GM13977 (cell line): ENCODE measurements around the gene RIF1.

Experiments used
- DNase-seq: peaks from one replicate; pipeline ENCODE4 v3.0.0; 2012; ENCODE audit warnings: low spot score
- CTCF ChIP-seq: IDR thresholded peaks from 2 replicates; pipeline ENCODE4 v1.5.1; 2012; ENCODE audit warnings: mild to moderate bottlenecking, control low read depth; ENCODE audit not compliant: insufficient read depth; ENCODE audit errors: extremely low read depth, missing control alignments
- in situ Hi-C: fragments of 300-500 bp; cut with MboI; formaldehyde crosslinking; loops from one replicate; pipeline ENCODE4 v1.12.0; 2022; ENCODE audit warnings: low sequenced_read_pairs, low pct_unique_long_range_greater_than_20kb, mixed read lengths, inconsistent platforms; ENCODE audit not compliant: unreplicated experiment

Gene RIF1

GRCh38 chr2:151395509-151396374 is 14.0 kb upstream of the RIF1 start:
- TF ChIP-seq CTCF, result no peak
- in situ Hi-C loops, result no loop called here

GRCh38 chr2:151399981-151400380 is 9.7 kb upstream of the RIF1 start:
- in situ Hi-C loops, result no loop called here
- no peak for TF ChIP-seq CTCF
- DNase-seq, result no peak

More at GRCh38 chr2:151395509-151396374, 14.0 kb upstream of the RIF1 start:
- DNase-seq, result no peak

GRCh38 chr2:151401149-151401548 is 8.6 kb upstream of the RIF1 start:
- in situ Hi-C loops, result no loop called here
- TF ChIP-seq CTCF, result no peak
- no peak for DNase-seq

GRCh38 chr2:151403914-151404313 is 5.8 kb upstream of the RIF1 start:
- TF ChIP-seq CTCF, result no peak

GRCh38 chr2:151405376-151405775 is 4.3 kb upstream of the RIF1 start:
- in situ Hi-C loops, result no loop called here
- no peak for DNase-seq
- TF ChIP-seq CTCF, result no peak

More at GRCh38 chr2:151403914-151404313, 5.8 kb upstream of the RIF1 start:
- DNase-seq, result no peak
- in situ Hi-C loops, result no loop called here

GRCh38 chr2:151407281-151407680 is 2.4 kb upstream of the RIF1 start:
- no peak for TF ChIP-seq CTCF
- no peak for DNase-seq
- in situ Hi-C loops, result no loop called here
